GOT3 (cell line): ENCODE data around the gene GNAZ.
"Not testable (repeated sequence)": the region's sequence is repeated elsewhere in the genome, so short reads cannot be mapped to it uniquely, and the experiment has no call there.

Experiments used
- DNase-seq: peaks from one replicate; lab custom pipeline; 2025; ENCODE audit warnings: mixed read lengths; lab: John Stamatoyannopoulos, UW

The GNAZ gene

GRCh38 chr22:23044570-23044969 is 25.7 kb upstream of the GNAZ start:
- no peak for DNase-seq

- DNase-seq: no peak
Observed at GRCh38 chr22:23045461-23045860, 24.9 kb upstream of the GNAZ start.

GRCh38 chr22:23047265-23047664 is 23.1 kb upstream of the GNAZ start:
- DNase-seq: no peak

GRCh38 chr22:23047742-23048141 is 22.6 kb upstream of the GNAZ start:
- no peak for DNase-seq

GRCh38 chr22:23050546-23050945 is 19.8 kb upstream of the GNAZ start:
- not testable (repeated sequence) for DNase-seq

GRCh38 chr22:23053051-23053707 is 17.1 kb upstream of the GNAZ start:
- DNase-seq: no peak

- no peak for DNase-seq
Observed at GRCh38 chr22:23053912-23054530, 16.3 kb upstream of the GNAZ start.

- DNase-seq: no peak
Observed at GRCh38 chr22:23054531-23055257, 15.6 kb upstream of the GNAZ start.

- DNase-seq: no peak
Observed at GRCh38 chr22:23055449-23056179, 14.7 kb upstream of the GNAZ start.

GRCh38 chr22:23057331-23057730 is 13.0 kb upstream of the GNAZ start:
- DNase-seq: no peak

- DNase-seq: no peak
Observed at GRCh38 chr22:23058063-23058462, 12.3 kb upstream of the GNAZ start.

- no peak for DNase-seq
Observed at GRCh38 chr22:23058481-23059283, 11.6 kb upstream of the GNAZ start.

- DNase-seq: no peak
Observed at GRCh38 chr22:23059284-23059948, 10.9 kb upstream of the GNAZ start.

GRCh38 chr22:23060612-23061400 is 9.5 kb upstream of the GNAZ start:
- no peak for DNase-seq

- DNase-seq: no peak
Observed at GRCh38 chr22:23061471-23062280, 8.6 kb upstream of the GNAZ start.

GRCh38 chr22:23062616-23063538 is 7.4 kb upstream of the GNAZ start:
- no peak for DNase-seq

- DNase-seq: no peak
Observed at GRCh38 chr22:23063539-23064380, 6.6 kb upstream of the GNAZ start.
